ENCODE measurements around the gene TSKU. TPM values are rescaled to one million over a fixed set of nuclear protein-coding genes. Genes with fewer than 3 reads are reported as not detected.

Gene TSKU
- total RNA-seq, 2 experiments from 2014 or later = 1.5 to 1.8 TPM

- Histone ChIP-seq H3K27ac (ENCODE audit: low read depth, low read length, poor library complexity, severe bottlenecking) (no peak overlapping the region), H3K4me2 (ENCODE audit: low read length) (no peak overlapping the region), H3K4me1 (ENCODE audit: insufficient read depth, low read length, poor library complexity, severe bottlenecking) (no peaks in the 10 kb centered on the region), H3K9me2 (ENCODE audit: insufficient read depth, low read length) (no peaks in the 10 kb centered on the region), H3K4me3 (ENCODE audit: low read depth, low read length, poor library complexity, severe bottlenecking) (no peak overlapping the region), H3K36me3 (ENCODE audit: insufficient read depth, low read length) (no peaks in the 10 kb centered on the region), H2AFZ (ENCODE audit: low read length) (no peak overlapping the region), H3K79me2 (ENCODE audit: insufficient read depth, low read depth, low read length) (no peaks in the 10 kb centered on the region), H3K9me3 (ENCODE audit: low read length) (no peaks in the 10 kb centered on the region), H4K20me1 (ENCODE audit: insufficient read depth, low read length) (no peaks in the 10 kb centered on the region)
- POLR2A ChIA-PET = no interaction called here
- CTCF ChIA-PET (ENCODE audit: unreplicated experiment) = no interaction called here
- TF ChIP-seq CTCF (conservative IDR thresholded peaks at IDR 0.05; ENCODE audit: low read length) (no peak), EZH2phosphoT487 (IDR thresholded peaks at IDR 0.05; ENCODE audit: borderline replicate concordance, low read depth, low read length) (no peak)
- no TSS peak for BruUV-seq (replicated peaks)
- DNase-seq (ENCODE audit: low spot score) = no peak
- intact Hi-C loops (cut with micrococcal nuclease; ENCODE audit: unreplicated experiment) = no loop called here
Observed at GRCh38 chr11:76834151-76834550, 51.0 kb downstream of the TSKU start.

- ChIA-PET POLR2A (interaction anchor here (0.6 to 1.0 kb wide), 2 partner anchors 20 to 21 kb away, joined by 3 to 4 read pairs; no protein-coding TSS in a partner anchor), CTCF (ENCODE audit: unreplicated experiment) (no interaction called here)
- BruUV-seq (replicated peaks) = no TSS peak
Observed at GRCh38 chr11:76835036-76835435, 51.9 kb downstream of the TSKU start.

More at GRCh38 chr11:76835036-76835435, 51.9 kb downstream of the TSKU start:
- H3K4me3 ChIP-seq (ENCODE audit: low read depth, low read length, poor library complexity, severe bottlenecking) = no peak overlapping the region
- intact Hi-C loops (cut with micrococcal nuclease; ENCODE audit: unreplicated experiment) = no loop called here
- no peak overlapping the region for H3K4me2 ChIP-seq (ENCODE audit: low read length)
- H3K9me3 ChIP-seq (ENCODE audit: low read length) = no peaks in the 10 kb centered on the region
- no peaks in the 10 kb centered on the region for H3K36me3 ChIP-seq (ENCODE audit: insufficient read depth, low read length)
- H3K9me2 ChIP-seq (ENCODE audit: insufficient read depth, low read length) = no peaks in the 10 kb centered on the region
- no peaks in the 10 kb centered on the region for H3K79me2 ChIP-seq (ENCODE audit: insufficient read depth, low read depth, low read length)
- H4K20me1 ChIP-seq (ENCODE audit: insufficient read depth, low read length) = no peaks in the 10 kb centered on the region
- H3K4me1 ChIP-seq (ENCODE audit: insufficient read depth, low read length, poor library complexity, severe bottlenecking) = no peaks in the 10 kb centered on the region
- DNase-seq (ENCODE audit: low spot score) = no peak
- H3K27ac ChIP-seq (ENCODE audit: low read depth, low read length, poor library complexity, severe bottlenecking) = no peak overlapping the region
- no peak overlapping the region for H2AFZ ChIP-seq (ENCODE audit: low read length)
- TF ChIP-seq EZH2phosphoT487 (IDR thresholded peaks at IDR 0.05; ENCODE audit: borderline replicate concordance, low read depth, low read length) = no peak
- TF ChIP-seq CTCF (conservative IDR thresholded peaks at IDR 0.05; ENCODE audit: low read length) = no peak

Measured in OCI-LY7 (cell line).